ENCODE data around the gene GRAP. TPM values are rescaled to one million over a fixed set of nuclear protein-coding genes. Genes with fewer than 3 reads are reported as not detected.

The GRAP gene
- total and polyA plus RNA-seq, 9 of the 15 experiments (the other 6 are each of a cell fraction or from before 2014, with no cell fraction given): 0.07 to 0.41 (median 0.19) TPM; not detected in 5

DNA sequence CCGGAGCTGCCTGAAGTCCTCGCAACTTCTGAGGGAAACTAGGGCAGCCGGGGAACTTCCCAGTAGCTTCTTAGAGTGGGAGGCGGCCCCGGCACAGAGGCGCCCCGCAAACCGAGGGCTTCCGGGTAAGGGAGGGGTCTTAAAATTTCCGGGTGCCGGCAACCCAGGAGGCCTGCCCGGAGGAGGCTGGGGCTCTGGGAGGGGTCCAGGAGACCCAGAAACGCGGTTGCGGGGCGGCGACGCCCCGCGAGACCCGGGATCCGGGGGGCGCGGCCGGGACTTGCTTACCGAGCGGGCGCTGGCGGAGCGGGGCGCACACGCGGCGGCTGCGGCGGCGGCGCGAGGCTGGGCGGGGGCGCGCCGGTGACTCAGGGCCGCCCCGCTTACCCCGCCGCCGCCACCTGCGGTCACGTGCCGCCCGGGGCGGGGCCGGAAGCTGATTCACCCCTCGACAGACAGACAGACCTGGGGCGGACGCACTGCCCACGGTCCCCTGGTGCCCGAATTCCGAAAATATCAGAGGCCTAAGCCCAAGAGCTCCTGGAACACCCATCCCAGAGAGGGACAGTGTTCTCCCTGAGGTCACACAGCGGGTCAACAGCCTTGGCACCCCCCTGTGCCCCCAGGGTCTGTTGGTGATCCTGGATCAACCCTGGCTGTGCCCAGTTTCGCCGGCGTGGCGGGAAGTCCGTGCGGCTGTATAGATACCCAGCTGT, 42.2 kb downstream of the GRAP start, which contains the start of gene FAM83G (continued):
- TF ChIP-seq HNRNPH1 (optimal IDR thresholded peaks at IDR 0.05; ENCODE audit: low read depth, low read length) (no peak), FOSL1 (tag; conservative IDR thresholded peaks at IDR 0.05) (peak; percentile 96), XRCC3 (IDR thresholded peaks at IDR 0.05) (no peak), SNRNP70 (optimal IDR thresholded peaks at IDR 0.05; ENCODE audit: low read depth, low read length) (no peak), SFPQ (IDR thresholded peaks at IDR 0.05; ENCODE audit: low read depth, low read length) (no peak), CCAR2 (IDR thresholded peaks at IDR 0.05; ENCODE audit: low read depth, low read length) (no peak), RFX1 (IDR thresholded peaks at IDR 0.05) (no peak), TFE3 (CRISPR knock-in tag; IDR thresholded peaks at IDR 0.05) (peak; percentile 70), SIX5 (IDR thresholded peaks at IDR 0.05; ENCODE audit: borderline replicate concordance in 1 of 2, insufficient read depth in 1 of 2, low read depth in 1 of 2, low read length in 2 of 2) (no peak), POLR3A (IDR thresholded peaks at IDR 0.05; ENCODE audit: borderline replicate concordance, extremely low read depth, insufficient read depth, insufficient read length) (no peak), ZNF146 (CRISPR knock-in tag; IDR thresholded peaks at IDR 0.05; ENCODE audit: unreplicated experiment) (no peak)
- TF ChIP-seq, protein P1, sequence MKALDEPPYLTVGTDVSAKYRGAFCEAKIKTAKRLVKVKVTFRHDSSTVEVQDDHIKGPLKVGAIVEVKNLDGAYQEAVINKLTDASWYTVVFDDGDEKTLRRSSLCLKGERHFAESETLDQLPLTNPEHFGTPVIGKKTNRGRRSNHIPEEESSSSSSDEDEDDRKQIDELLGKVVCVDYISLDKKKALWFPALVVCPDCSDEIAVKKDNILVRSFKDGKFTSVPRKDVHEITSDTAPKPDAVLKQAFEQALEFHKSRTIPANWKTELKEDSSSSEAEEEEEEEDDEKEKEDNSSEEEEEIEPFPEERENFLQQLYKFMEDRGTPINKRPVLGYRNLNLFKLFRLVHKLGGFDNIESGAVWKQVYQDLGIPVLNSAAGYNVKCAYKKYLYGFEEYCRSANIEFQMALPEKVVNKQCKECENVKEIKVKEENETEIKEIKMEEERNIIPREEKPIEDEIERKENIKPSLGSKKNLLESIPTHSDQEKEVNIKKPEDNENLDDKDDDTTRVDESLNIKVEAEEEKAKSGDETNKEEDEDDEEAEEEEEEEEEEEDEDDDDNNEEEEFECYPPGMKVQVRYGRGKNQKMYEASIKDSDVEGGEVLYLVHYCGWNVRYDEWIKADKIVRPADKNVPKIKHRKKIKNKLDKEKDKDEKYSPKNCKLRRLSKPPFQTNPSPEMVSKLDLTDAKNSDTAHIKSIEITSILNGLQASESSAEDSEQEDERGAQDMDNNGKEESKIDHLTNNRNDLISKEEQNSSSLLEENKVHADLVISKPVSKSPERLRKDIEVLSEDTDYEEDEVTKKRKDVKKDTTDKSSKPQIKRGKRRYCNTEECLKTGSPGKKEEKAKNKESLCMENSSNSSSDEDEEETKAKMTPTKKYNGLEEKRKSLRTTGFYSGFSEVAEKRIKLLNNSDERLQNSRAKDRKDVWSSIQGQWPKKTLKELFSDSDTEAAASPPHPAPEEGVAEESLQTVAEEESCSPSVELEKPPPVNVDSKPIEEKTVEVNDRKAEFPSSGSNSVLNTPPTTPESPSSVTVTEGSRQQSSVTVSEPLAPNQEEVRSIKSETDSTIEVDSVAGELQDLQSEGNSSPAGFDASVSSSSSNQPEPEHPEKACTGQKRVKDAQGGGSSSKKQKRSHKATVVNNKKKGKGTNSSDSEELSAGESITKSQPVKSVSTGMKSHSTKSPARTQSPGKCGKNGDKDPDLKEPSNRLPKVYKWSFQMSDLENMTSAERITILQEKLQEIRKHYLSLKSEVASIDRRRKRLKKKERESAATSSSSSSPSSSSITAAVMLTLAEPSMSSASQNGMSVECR (CRISPR knock-in tag; IDR thresholded peaks at IDR 0.05): no peak
- TF ChIP-seq, protein P2, sequence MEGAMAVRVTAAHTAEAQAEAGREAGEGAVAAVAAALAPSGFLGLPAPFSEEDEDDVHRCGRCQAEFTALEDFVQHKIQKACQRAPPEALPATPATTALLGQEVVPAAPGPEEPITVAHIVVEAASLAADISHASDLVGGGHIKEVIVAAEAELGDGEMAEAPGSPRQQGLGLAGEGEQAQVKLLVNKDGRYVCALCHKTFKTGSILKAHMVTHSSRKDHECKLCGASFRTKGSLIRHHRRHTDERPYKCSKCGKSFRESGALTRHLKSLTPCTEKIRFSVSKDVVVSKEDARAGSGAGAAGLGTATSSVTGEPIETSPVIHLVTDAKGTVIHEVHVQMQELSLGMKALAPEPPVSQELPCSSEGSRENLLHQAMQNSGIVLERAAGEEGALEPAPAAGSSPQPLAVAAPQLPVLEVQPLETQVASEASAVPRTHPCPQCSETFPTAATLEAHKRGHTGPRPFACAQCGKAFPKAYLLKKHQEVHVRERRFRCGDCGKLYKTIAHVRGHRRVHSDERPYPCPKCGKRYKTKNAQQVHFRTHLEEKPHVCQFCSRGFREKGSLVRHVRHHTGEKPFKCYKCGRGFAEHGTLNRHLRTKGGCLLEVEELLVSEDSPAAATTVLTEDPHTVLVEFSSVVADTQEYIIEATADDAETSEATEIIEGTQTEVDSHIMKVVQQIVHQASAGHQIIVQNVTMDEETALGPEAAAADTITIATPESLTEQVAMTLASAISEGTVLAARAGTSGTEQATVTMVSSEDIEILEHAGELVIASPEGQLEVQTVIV (CRISPR knock-in tag; IDR thresholded peaks at IDR 0.05; ENCODE audit: borderline replicate concordance): no peak
- TF ChIP-seq, protein P3, sequence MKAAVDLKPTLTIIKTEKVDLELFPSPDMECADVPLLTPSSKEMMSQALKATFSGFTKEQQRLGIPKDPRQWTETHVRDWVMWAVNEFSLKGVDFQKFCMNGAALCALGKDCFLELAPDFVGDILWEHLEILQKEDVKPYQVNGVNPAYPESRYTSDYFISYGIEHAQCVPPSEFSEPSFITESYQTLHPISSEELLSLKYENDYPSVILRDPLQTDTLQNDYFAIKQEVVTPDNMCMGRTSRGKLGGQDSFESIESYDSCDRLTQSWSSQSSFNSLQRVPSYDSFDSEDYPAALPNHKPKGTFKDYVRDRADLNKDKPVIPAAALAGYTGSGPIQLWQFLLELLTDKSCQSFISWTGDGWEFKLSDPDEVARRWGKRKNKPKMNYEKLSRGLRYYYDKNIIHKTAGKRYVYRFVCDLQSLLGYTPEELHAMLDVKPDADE (conservative IDR thresholded peaks at IDR 0.05; ENCODE audit: control insufficient read depth, low read depth, low read length): no peak; the same call in 1 of the 2 replicates

Data from K562 (cell line).